GM12873 (cell line): ENCODE results near the gene FMO2.

Experiments used
- TF ChIP-seq, protein P1 (sequence below): IDR thresholded peaks from 2 replicates; pipeline ENCODE4 v1.5.1; 2012; ENCODE audit warnings: low read depth, mild to moderate bottlenecking, moderate library complexity, low read length, control low read depth; ENCODE audit not compliant: insufficient read depth; ENCODE audit errors: missing control alignments

The FMO2 gene

DNA sequence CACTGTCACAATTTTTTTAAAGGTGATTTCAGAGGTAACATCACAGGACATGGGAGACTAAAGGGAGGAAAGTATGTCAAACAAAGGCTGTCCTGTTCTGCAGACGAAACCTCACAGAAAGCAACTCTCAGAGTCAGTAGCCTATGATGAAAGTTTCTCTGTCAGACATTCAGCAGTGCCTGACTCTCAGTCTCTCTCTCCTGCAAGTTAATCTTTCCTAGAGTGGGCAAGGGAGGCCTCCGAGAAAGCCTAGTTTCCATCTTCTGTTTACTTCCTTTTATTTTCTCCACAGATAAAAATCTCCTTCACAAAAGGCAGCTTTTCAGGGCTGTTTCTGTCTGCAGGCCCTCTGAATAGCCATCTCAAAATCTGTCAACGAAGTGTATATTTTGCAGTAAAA, 24.9 kb upstream of the FMO2 start:
- TF ChIP-seq, protein P1, sequence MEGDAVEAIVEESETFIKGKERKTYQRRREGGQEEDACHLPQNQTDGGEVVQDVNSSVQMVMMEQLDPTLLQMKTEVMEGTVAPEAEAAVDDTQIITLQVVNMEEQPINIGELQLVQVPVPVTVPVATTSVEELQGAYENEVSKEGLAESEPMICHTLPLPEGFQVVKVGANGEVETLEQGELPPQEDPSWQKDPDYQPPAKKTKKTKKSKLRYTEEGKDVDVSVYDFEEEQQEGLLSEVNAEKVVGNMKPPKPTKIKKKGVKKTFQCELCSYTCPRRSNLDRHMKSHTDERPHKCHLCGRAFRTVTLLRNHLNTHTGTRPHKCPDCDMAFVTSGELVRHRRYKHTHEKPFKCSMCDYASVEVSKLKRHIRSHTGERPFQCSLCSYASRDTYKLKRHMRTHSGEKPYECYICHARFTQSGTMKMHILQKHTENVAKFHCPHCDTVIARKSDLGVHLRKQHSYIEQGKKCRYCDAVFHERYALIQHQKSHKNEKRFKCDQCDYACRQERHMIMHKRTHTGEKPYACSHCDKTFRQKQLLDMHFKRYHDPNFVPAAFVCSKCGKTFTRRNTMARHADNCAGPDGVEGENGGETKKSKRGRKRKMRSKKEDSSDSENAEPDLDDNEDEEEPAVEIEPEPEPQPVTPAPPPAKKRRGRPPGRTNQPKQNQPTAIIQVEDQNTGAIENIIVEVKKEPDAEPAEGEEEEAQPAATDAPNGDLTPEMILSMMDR = no peak

DNA sequence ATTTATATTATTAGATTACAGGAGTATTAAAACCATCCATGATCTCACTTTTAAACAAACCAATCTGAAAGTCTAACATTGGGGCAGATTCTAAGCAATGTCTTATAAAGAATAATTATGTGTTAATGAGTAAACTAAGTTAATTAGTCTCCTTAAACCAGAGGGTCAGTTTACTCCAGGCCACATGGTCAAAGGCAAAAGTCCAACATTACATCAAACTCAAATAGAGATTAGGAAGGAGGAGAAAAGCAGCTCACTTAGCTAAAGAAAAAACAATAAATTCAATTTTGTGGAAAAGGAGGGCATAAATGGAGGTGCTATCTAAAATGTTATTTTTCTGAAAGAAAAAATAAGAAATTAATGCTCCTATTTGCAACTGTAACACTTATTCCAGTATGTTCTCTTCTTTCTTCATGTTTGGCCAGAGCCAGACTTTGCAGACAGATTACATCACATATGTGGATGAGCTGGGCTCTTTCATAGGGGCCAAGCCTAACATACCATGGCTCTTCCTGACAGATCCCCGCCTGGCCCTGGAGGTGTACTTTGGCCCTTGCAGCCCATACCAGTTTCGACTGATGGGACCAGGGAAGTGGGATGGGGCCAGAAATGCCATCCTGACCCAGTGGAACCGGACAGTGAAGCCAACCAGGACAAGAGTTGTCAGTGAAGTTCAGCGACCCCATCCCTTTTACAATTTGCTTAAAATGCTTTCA, 24.3 kb upstream of the FMO2 start:
- TF ChIP-seq, protein P1 = no peak

DNA sequence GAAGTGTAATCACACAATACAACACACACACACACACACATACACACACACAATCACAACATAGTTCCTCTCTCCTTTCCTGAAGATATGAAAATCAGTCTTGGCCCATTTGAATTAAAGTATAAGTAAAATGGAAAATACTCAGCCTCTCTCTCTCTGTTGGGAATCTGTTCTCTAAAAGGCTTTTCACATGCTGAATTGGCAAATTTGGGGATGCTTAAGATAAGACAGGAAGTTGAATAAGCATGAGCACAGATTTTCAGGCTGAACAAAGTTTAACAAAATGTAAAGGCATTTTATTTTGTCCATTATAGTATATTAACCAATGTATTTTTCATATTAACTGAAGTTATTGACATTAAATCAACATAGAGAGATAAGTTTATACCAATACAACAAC, 23.7 kb upstream of the FMO2 start:
- TF ChIP-seq, protein P1 = no peak

DNA sequence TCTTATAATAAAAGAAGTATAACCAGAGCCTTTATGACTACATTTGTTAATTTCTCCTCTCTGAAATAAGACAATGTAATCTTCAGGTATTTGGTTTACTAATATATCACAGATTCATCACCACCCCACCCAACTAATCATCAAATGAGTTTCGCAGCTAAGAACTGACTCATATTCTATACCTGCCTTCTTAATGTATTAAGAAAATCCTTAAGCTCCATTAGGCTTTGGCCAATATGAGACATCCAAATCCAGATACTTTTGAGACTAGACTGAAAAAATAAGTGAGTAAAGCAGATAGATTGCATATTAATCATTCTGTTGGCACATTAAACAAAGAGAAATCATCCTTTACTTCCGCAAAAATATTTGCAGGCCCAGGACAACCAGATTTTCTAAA, 18.7 kb upstream of the FMO2 start:
- TF ChIP-seq, protein P1 = no peak

DNA sequence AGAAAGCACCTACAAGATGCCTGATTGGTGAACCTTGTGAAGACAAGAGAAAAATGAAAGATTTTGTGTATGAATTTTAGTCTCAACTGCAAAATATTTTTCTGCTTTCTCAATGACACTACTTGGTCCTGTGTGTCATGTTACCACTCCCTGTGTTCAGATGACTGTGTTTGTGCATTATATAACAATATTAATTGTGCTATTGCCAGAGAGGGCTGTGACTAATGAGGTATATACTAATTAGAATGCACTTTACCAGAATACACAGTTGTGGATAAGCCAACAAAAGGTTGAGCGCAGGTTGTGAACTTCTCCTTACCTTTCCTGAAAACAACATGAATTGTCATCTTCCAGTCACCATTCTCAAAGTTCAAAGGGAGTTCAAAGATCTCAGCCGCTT, 17.3 kb upstream of the FMO2 start:
- TF ChIP-seq, protein P1 = no peak

DNA sequence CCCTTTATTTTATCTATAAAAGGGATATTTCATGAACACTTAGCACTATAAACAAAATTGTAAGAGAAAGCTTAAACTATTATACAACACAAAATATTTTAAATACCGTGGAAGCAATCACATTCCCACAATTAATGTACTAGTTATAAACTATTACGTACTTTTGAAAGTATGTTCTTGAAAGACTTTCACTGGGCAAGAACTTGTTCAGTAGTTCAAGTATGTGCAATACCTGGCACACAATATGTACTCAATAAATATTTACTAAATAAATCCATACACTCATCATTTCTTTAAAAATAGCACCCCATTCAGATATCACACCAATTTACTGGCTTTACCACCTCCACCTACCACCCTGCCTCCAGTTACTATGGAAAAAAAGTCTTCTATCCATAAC, 12.6 kb upstream of the FMO2 start:
- TF ChIP-seq, protein P1 = no peak

DNA sequence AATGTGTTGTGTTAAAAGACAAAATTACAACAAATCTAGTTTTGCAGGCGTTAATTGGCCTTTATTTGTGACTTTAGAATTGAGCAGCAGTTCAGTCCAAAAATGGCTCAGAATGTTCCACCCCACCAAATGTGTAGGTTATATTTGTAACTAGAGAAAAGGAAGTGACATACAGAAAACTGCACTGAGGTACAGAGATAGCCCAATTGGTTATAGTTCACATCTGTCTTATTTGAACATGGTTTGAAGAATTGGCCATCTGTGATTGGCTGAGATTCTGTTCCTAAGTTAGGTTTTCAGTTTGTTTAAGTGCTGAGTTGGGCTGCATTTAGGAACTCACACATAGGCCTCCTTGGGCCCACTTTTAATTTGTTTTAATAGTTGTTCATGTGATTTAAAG, 12.0 kb upstream of the FMO2 start:
- TF ChIP-seq, protein P1 = no peak
